ACHN (cell line): ENCODE data around the gene SVEP1.
"Not testable (repeated sequence)": the region's sequence is repeated elsewhere in the genome, so short reads cannot be mapped to it uniquely, and the experiment has no call there.

Source experiments
- DNase-seq: peaks from one replicate; pipeline ENCODE4 v3.0.0-alpha.2; 2015
- in situ Hi-C: cut with HindIII; loops from 2 replicates; pipeline ENCODE4 v1.10.0; 2017; ENCODE audit warnings: low sequenced_read_pairs, low pct_ligation_motif_present, low pct_unique_long_range_greater_than_20kb

The SVEP1 gene

GRCh38 chr9:110414471-110414870, 165.1 kb downstream of the SVEP1 start:
- in situ Hi-C loops = no loop called here
- DNase-seq = no peak

- DNase-seq = no peak
- in situ Hi-C loops = no loop called here
Observed at GRCh38 chr9:110410961-110411360, 168.6 kb downstream of the SVEP1 start.

GRCh38 chr9:110408598-110408997, 170.9 kb downstream of the SVEP1 start:
- in situ Hi-C loops = no loop called here
- no peak for DNase-seq

- DNase-seq = no peak
- in situ Hi-C loops = no loop called here
Observed at GRCh38 chr9:110405858-110406443, 173.6 kb downstream of the SVEP1 start.

- DNase-seq = no peak
- in situ Hi-C loops = no loop called here
Observed at GRCh38 chr9:110404473-110404872, 175.1 kb downstream of the SVEP1 start.

GRCh38 chr9:110399983-110400382, 179.6 kb downstream of the SVEP1 start:
- DNase-seq = no peak

GRCh38 chr9:110398992-110399391, 180.5 kb downstream of the SVEP1 start:
- in situ Hi-C loops, DNase-seq: not testable (repeated sequence)

More at GRCh38 chr9:110399983-110400382, 179.6 kb downstream of the SVEP1 start:
- in situ Hi-C loops = no loop called here

- in situ Hi-C loops = no loop called here
Observed at GRCh38 chr9:110391826-110392485, 187.6 kb downstream of the SVEP1 start.

GRCh38 chr9:110389148-110389750, 190.3 kb downstream of the SVEP1 start:
- in situ Hi-C loops = no loop called here

More at GRCh38 chr9:110391826-110392485, 187.6 kb downstream of the SVEP1 start:
- no peak for DNase-seq

GRCh38 chr9:110383491-110383890, 196.1 kb downstream of the SVEP1 start:
- in situ Hi-C loops = no loop called here

More at GRCh38 chr9:110389148-110389750, 190.3 kb downstream of the SVEP1 start:
- no peak for DNase-seq

GRCh38 chr9:110382731-110383130, 196.8 kb downstream of the SVEP1 start:
- in situ Hi-C loops = no loop called here
- no peak for DNase-seq

More at GRCh38 chr9:110383491-110383890, 196.1 kb downstream of the SVEP1 start:
- no peak for DNase-seq

GRCh38 chr9:110371411-110372007, 208.0 kb downstream of the SVEP1 start:
- no peak for DNase-seq
- in situ Hi-C loops = no loop called here

- in situ Hi-C loops = no loop called here
- DNase-seq = no peak
Observed at GRCh38 chr9:110370315-110370714, 209.2 kb downstream of the SVEP1 start.

GRCh38 chr9:110364451-110364850, 215.1 kb downstream of the SVEP1 start:
- DNase-seq = no peak
- in situ Hi-C loops = no loop called here

- in situ Hi-C loops = not testable (repeated sequence)
Observed at GRCh38 chr9:110358992-110359391, 220.5 kb downstream of the SVEP1 start.

GRCh38 chr9:110357505-110357904, 222.0 kb downstream of the SVEP1 start:
- in situ Hi-C loops = no loop called here
- no peak for DNase-seq

More at GRCh38 chr9:110358992-110359391, 220.5 kb downstream of the SVEP1 start:
- DNase-seq = not testable (repeated sequence)

GRCh38 chr9:110356639-110357395, 222.7 kb downstream of the SVEP1 start:
- no peak for DNase-seq
- in situ Hi-C loops = no loop called here

GRCh38 chr9:110355911-110356310, 223.6 kb downstream of the SVEP1 start:
- in situ Hi-C loops = no loop called here
- no peak for DNase-seq

GRCh38 chr9:110351009-110351467, 228.5 kb downstream of the SVEP1 start:
- in situ Hi-C loops = no loop called here
- no peak for DNase-seq
